22Rv1 (cell line): ENCODE results near the gene ZNF22.

Source experiments
- H3K27ac ChIP-seq: fragments of 450-650 bp; 2 replicates; pipeline ENCODE4 v1.5.1; 2017
- ZFX ChIP-seq: fragments of 450-650 bp; IDR thresholded peaks from 2 replicates; pipeline ENCODE4 v1.6.1; 2017; ENCODE audit warnings: antibody characterized with exemption, borderline replicate concordance
- TF ChIP-seq, protein P1 (sequence below): fragments of 450-650 bp; IDR thresholded peaks from 2 replicates; pipeline ENCODE4 v1.5.1; 2017; ENCODE audit warnings: mild to moderate bottlenecking

The ZNF22 gene

GRCh38 chr10:44974628-44975430 lies 25.9 kb upstream of the ZNF22 start:
- no peak overlapping the region for H3K27ac ChIP-seq
- TF ChIP-seq, protein P1, sequence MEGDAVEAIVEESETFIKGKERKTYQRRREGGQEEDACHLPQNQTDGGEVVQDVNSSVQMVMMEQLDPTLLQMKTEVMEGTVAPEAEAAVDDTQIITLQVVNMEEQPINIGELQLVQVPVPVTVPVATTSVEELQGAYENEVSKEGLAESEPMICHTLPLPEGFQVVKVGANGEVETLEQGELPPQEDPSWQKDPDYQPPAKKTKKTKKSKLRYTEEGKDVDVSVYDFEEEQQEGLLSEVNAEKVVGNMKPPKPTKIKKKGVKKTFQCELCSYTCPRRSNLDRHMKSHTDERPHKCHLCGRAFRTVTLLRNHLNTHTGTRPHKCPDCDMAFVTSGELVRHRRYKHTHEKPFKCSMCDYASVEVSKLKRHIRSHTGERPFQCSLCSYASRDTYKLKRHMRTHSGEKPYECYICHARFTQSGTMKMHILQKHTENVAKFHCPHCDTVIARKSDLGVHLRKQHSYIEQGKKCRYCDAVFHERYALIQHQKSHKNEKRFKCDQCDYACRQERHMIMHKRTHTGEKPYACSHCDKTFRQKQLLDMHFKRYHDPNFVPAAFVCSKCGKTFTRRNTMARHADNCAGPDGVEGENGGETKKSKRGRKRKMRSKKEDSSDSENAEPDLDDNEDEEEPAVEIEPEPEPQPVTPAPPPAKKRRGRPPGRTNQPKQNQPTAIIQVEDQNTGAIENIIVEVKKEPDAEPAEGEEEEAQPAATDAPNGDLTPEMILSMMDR = peak; percentile 97
- TF ChIP-seq ZFX = no peak

GRCh38 chr10:44975431-44976331 lies 25.0 kb upstream of the ZNF22 start:
- H3K27ac ChIP-seq = no peak overlapping the region
- TF ChIP-seq ZFX = no peak
- TF ChIP-seq, protein P1 = no peak

DNA sequence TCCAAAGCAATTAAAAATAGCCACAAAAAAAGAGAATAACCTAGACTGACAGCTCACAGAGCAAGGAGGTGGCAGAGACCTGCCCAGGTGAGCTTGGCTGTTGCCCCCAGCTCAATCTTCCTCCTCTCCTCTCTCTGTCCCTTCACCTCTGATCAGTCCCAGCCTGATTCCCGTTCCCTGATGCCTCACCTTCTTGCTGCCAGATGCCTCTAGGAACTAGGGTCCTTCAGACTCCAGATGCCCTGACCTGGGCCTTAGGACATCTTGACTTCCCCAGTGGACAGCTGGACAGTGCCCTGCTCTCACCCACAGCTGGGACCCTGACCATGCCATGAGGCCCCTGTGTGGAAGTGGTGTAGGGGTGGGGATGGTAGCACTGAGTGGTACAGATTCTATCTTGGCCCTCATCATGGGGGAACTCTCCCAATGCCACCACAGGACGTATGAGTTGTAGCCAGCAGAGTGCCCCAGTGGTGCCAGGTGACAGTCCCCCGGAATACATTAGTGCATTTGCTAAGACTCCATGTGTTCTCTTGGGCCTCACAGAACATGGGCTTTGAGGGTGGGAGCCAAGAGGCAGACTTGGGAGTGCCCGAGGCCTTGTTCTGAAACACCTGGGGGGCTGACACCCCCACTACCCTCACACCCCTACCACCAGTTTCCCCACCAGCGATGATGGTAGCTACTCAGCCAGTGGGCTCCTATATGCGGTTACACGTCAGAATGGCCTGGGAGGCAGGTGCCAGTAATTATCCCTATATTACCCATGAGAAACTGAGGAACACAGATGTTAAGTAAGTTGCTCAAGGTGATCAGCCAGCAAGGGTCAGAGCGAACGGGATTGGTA lies 24.1 kb upstream of the ZNF22 start:
- TF ChIP-seq, protein P1 = no peak
- no peak for TF ChIP-seq ZFX
- H3K27ac ChIP-seq = no peak overlapping the region

GRCh38 chr10:44977287-44978212 lies 23.2 kb upstream of the ZNF22 start:
- H3K27ac ChIP-seq = no peak overlapping the region

GRCh38 chr10:44978213-44978569 lies 22.5 kb upstream of the ZNF22 start:
- TF ChIP-seq, protein P1 = no peak
- no peak for TF ChIP-seq ZFX
- H3K27ac ChIP-seq = no peak overlapping the region

More at GRCh38 chr10:44977287-44978212, 23.2 kb upstream of the ZNF22 start:
- TF ChIP-seq, protein P1 = no peak
- TF ChIP-seq ZFX = no peak
